NCI-H2196 (cell line): ENCODE results near the gene TMEM236.
"Not testable (repeated sequence)": the region's sequence is repeated elsewhere in the genome, so short reads cannot be mapped to it uniquely, and the experiment has no call there.

Experiments
- DNase-seq: peaks from one replicate; lab custom pipeline; 2025; ENCODE audit not compliant: unreplicated experiment; lab: John Stamatoyannopoulos, UW

TMEM236 gene

GRCh38 chr10:17751781-17752445 is at the start of gene TMEM236:
TMEM236 (plus strand) TSS chr10:17752201; CDS start chr10:17752296, 95 bp downstream.
- no peak for DNase-seq

DNA sequence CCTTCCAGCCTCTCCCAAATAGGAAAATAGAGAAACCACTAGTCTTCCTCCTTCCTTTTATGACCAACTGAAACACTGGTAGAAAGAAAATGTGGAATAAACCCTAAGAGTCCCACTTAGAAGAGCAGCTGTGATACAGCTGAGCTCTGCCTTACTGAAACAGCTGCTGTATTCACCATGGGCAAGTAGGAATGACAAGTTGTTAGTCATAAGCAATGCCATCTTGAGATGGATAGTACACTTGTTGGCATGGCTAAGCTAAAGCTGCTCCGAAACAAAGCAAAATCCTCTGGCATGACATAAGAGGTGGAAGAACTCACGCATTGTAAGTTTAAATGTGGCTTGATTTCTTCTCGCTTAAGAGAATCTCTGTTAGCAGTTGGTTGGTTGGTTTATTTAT is 48.3 kb upstream of the TMEM236 start:
- DNase-seq, result no peak

DNA sequence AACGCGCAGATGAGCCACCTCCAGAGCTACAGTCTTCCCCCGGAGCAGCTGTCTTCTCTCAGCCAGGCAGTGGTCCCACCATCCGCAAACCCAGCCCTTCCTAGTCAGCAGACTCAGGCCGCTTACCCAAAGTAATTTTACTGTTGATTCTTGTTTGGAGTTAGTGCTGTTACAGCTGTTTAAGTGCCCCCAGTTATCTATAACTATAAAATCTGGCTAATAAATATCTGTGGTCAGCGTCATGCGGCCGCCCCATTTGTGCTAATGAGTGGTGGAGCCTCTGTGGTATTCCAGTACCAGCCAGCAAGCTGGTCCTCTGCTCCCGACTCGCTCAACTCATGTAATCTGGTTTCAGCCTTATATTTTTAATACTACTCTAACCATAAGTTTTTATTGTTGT is 43.2 kb upstream of the TMEM236 start:
- no peak for DNase-seq

DNA sequence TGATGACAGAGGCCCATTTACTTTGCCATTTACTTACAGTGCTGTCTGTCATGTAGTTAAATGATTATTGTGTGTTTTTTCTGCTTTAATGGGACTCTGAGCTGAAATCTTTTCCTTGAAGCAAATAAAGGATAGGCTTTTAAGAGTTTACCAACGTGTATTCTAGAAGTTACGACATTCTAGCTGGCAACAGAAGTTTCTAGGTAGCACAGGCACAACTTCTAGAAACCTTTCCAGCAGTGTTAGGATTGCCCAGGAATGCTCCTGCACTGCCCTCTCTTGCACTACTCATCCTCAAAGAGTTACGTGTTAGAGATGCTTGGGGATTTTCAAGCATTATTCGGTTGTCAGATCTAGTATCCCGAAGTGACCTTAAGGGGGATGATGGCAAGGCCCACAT is 42.5 kb upstream of the TMEM236 start:
- no peak for DNase-seq

GRCh38 chr10:17710181-17710580 is 41.8 kb upstream of the TMEM236 start:
- DNase-seq, result no peak

DNA sequence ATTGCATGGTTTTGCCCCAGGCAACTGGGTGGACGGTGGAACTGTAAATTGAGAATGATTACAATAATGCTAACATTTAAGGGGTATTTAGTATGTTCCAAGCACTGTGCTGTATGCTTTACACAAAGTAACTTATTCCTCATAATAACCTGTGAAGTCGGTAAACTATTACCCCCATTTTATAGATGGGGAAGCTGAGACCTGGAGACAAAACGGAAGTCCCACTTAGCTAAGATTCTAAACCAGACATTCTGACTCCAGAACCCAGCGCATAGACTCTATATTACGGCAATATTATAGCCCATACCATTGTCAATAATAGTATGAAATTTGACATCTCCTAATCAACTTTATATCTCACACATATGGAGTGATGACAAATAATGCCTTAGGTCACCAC is 39.9 kb upstream of the TMEM236 start:
- DNase-seq, result no peak

GRCh38 chr10:17712717-17713471 is 39.1 kb upstream of the TMEM236 start:
- no peak for DNase-seq

DNA sequence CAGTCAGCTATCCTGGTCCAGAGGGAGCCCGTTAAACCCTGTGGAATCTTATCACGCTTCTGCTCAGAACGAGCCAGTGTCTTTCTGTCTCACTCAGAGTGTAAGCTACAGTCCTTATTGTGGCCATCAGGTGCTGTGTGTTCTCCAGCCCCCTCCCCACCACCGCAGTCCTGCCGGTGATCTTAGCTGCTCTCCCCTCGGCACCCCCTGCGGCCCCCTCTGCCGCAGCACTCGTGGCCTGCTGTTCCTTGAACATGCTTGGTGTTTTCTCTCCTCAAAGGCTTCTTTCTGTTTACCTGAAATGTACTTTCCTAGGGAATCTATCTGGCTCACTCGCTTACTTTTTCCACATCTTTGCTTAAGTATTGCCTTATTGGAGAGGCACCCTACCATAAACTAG is 38.2 kb upstream of the TMEM236 start:
- no peak for DNase-seq

- DNase-seq, result no peak
Observed at GRCh38 chr10:17716161-17716560, 35.8 kb upstream of the TMEM236 start.

- not testable (repeated sequence) for DNase-seq
Observed at GRCh38 chr10:17722317-17723014, 29.5 kb upstream of the TMEM236 start.

DNA sequence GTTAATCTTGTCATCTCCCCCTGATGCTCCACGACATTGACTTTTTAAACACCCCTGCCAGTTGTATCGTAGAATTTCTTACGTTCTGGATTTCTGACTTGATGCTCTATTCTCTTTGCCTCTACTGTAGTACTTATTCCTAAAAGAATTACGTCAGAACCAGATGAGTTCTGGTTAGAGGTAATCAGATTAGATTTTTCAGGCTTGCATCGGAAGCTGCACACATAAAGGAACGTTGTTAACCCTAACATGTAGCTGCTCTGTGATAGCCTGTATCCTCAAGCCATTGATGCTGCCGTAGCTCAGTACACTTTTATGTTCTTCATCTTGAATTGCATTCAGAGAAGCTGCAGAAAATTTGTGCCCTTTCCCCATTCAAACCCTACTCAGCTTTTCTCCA is 26.3 kb upstream of the TMEM236 start:
- DNase-seq, result no peak

GRCh38 chr10:17729630-17730029 is 22.4 kb upstream of the TMEM236 start:
- no peak for DNase-seq

- DNase-seq, result no peak
Observed at GRCh38 chr10:17730667-17731066, 21.3 kb upstream of the TMEM236 start.

DNA sequence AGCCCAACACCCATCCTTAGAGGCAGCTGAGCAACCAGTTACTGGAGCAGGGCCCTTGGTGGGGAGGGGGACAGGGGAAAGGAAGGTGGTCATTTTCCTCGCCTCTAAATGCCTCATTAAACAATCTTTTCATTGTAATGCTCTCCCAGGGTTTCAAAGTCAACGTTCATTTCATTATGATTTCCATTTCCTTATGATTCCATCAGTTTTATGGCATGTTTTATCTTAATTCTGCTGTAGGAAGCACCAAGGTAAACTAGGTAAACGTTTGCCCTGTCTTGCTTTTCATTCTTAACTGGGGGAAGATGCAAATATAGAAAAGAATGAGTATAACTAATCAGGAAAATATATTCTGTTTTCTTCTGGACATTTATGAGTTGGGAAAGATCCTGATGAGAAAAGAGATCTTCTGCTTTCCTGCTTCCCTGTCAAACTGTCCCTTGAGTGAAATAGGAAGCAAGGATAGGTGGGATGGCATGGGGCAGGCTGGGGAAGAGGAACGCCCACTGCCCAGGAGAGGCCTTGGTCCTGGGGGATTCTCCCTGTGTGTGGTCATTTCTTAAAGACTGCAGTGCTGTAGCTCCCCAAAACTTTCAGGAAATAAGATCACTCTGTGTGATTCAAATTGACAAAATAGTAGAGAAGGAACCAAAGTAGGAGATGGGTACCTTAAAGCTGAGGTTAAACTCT is 20.5 kb upstream of the TMEM236 start:
- no peak for DNase-seq

- no peak for DNase-seq
Observed at GRCh38 chr10:17733620-17734019, 18.4 kb upstream of the TMEM236 start.

DNA sequence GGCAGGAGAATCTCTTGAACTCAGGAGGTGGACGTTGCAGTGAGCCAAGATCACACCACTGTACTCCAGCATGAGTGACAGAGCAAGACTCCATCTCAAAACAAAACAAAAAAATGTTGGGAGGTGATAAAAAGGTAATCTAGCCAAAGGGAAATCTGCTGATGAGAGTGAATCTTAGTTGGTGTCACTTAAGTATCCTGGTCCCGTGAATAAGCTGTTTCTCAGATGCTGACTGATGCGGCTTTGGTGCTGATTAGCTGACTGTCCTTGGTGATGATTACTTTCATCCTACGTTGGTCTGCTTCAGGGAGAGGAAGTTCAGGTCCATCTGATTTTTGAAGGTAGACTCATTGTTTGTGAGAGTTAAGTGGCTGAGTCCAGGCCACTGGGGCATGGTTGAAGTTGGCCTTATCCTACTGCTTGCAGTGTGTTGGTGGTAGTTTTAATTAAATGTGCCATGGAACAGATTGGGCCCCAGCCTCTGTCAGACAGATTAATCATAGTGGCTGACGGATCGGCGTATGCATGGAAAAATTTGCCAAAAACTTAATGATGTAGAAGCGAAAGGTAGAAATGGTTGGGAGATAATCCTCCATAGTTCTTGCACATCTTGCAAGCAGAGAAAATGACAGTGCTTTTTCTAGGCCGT is 17.4 kb upstream of the TMEM236 start:
- DNase-seq, result no peak

DNA sequence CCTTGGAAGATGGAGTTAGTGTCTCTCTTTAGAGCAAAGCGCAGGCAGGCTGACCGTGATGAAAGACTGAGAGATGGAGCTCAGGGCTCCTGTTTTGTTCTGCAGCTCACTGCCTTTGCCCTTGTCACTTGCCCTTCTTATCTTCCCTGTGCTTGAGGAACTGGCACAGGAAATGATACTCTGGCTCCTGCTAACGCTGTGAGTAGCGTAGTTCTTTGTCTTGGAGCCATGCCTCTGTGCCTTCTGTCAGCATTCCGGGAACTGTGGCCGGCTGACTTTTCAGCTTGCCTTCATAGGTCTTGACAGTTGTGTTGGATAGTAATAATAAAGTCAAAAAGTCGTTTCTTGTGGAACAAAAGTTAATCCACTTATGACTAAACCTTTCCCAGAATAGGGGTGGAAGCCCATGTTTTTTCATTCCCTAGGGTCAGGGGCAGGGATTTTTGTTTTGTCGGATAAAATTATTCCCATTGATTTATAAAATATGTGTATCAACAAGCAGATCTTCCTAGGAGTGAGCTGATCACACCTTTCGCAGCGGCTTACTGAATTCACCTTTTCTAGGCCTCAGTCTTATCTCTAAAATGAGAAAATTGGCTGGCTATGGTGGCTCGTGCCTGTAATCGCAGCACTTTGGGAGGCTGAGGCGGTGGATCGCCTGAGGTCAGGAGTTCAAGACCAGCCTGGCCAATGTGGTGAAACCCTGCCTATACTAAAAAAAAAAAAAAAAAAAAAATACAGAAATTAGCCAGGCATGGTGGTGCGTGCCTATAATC is 16.6 kb upstream of the TMEM236 start:
- no peak for DNase-seq

- no peak for DNase-seq
Observed at GRCh38 chr10:17736223-17736622, 15.8 kb upstream of the TMEM236 start.

DNA sequence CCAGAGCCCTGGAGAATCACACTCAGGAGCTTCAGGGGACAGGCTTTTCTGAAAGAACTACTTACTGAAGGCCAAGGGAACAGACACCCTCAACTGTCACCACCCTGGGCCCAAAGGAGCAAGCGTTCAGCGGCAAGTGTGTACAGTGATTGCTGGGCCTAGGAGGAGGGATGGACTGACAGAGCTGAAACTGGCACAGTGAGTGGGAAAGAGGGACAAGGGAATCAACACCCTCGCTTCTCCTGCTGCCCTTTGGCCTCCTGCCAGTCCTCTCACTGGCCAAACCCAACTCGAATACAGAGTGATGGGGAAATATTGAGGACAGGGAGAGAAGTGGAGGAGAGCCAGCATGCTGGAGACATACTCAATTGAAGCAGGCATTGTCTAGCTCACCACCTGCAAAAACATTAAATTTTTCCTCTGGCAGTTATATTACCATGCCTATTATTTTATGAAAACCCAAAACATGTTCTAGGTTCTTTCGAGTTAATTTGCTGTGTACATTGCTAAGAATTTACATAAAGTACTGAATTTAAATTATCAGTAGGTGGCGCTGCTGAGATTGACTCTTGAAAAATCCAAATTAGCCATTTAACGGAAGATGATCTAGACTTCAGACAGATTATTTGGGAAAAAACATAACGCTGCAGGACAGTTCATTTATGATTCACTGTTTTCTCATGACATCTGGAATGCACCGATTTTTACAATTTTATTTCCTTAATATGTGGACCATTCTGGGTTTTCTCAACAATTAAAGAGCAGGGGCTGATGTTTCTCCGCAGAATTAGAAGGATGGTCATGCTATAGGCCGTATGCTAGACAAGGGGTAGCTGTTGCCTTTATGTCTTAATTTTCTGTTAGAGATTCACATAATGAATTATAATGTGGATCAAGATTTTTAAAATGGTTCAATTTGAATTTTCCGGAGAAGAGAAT is 14.7 kb upstream of the TMEM236 start:
- DNase-seq, result peak; percentile 18
